Heart left ventricle (tissue), 16 donors: ENCODE measurements around the gene TTPAL. TPM values are rescaled to one million over a fixed set of nuclear protein-coding genes. Genes with fewer than 3 reads are reported as not detected.
A peak's percentile ranks its signal among the peaks of the same experiment; 100 is the strongest.

Source experiments
- ATAC-seq, 4 donors: fragments of 200-7000 bp; cut with Tn5 transposase; one replicate each; pipeline ENCODE4 v1.9.1; 2020 to 2022; ENCODE audit warnings: moderate library complexity in 4 of 4, mild to moderate bottlenecking in 3 of 4, moderate number of reproducible peaks in 1 of 4
- DNase-seq, 5 donors: peaks; one replicate each; pipeline ENCODE4 v3.0.0-alpha.2; 2020
- H3K27ac ChIP-seq, 12 donors: fragments of 200-600 bp; sonication (generic) in 4 of 12; one replicate each; pipeline versions ENCODE4 v1.5.0 to v1.8.0; 2016 to 2022; ENCODE audit warnings: mild to moderate bottlenecking in 2 of 12
- H3K27me3 ChIP-seq, 9 donors: fragments of 200-600 bp; sonication (generic) in 2 of 9; one replicate each; pipeline versions ENCODE4 v1.5.1 to v1.8.0; 2016 to 2022; ENCODE audit warnings: mild to moderate bottlenecking in 3 of 9
- H3K36me3 ChIP-seq, 9 donors: fragments of 200-600 bp; sonication (generic) in 2 of 9; one replicate each; pipeline versions ENCODE4 v1.5.0 to v1.8.0; 2018 to 2022; ENCODE audit warnings: mild to moderate bottlenecking in 2 of 9
- H3K4me1 ChIP-seq, 12 donors: fragments of 200-600 bp; sonication (generic) in 4 of 12; one replicate each; pipeline versions ENCODE4 v1.5.0 to v1.8.0; 2016 to 2022; ENCODE audit warnings: mild to moderate bottlenecking in 3 of 12
- H3K4me3 ChIP-seq, 12 donors: fragments of 200-600 bp; sonication (generic) in 4 of 12; one replicate each; pipeline versions ENCODE4 v1.5.0 to v1.8.0; 2017 to 2022; ENCODE audit warnings: mild to moderate bottlenecking in 9 of 12, moderate library complexity in 4 of 12
- H3K9me3 ChIP-seq, 12 donors: fragments of 200-600 bp; sonication (generic) in 4 of 12; one replicate each; pipeline versions ENCODE4 v1.5.0 to v1.8.0; 2016 to 2022; ENCODE audit warnings: mild to moderate bottlenecking in 1 of 12
- CTCF ChIP-seq, 12 donors: fragments of 200-600 bp; sonication (generic) in 4 of 12; IDR thresholded peaks; one replicate each; pipeline versions ENCODE4 v1.5.0 to v1.8.0; 2018 to 2022; ENCODE audit warnings: antibody characterized with exemption in 12 of 12, mild to moderate bottlenecking in 5 of 12
- POLR2A ChIP-seq, 2 donors: fragments of 450-650 bp; IDR thresholded peaks; one replicate each; pipeline ENCODE4 v1.6.1; 2017; ENCODE audit warnings: antibody characterized with exemption in 2 of 2, mild to moderate bottlenecking in 2 of 2, moderate library complexity in 2 of 2
- WGBS, 4 donors: extraction: QIAGEN DNeasy Blood & Tissue Kit in 2 of 4; methylation state at CpG; one replicate each; pipeline versions ENCODE4 v1.1.5 to v1.1.7; 2013 to 2018; 5-methylcytosine and 5-hydroxymethylcytosine counted together
- intact Hi-C, 10 donors: fragments of 100-400 bp; cut with DNase I; formaldehyde crosslinking; loops; one replicate each; pipeline versions ENCODE4 v1.11.1 to v1.14.2; 2022
- polyA plus RNA-seq, 2 donors: library from polyadenylated mRNA; stranded (reverse); fragments of 200-250 nt; gene quantifications; one replicate each; pipeline ENCODE4 v1.2.3, GENCODE V29; 2013
- total RNA-seq, 9 donors: library from RNA; depleted of rRNA in 2 of 9; stranded (reverse); fragments of >200 nt in 2 of 9; fragmentation: NEBNext Ultra II Directional in 3 of 9; extraction: Animal tissue kit (Norgen Biotek cat#: 25700) in 3 of 9; gene quantifications; one replicate each; pipeline versions ENCODE4 v1.1.0 to v1.2.4, GENCODE V29; 2016 to 2023
- donor health status: ischemic (EF 13 %, LVEDD 7.1; RV severe dilation, severe dysfunction).
- donor health status: healthy with polysubstance abuse.
- donor health status: DM: no; HTN: yes; CAD: no.
- donor health status: DM: no; HTN: no; CAD: no.
- donor health status: ischemic (EF 25% LVEDD 6.9; RV normal size, moderate dysfunction).
- donor health status: ischemic (EF 25% LVEDD 5.7; RV mildly dilated, moderate dysfunction).
- donor health status: healthy.
- donor health status: DM: yes; HTN: yes; CAD: no.
- donor health status: ischemic (EF 35%, LVEDD 5.7; RV mildly dilated, moderate dysfunction).
- donor health status: nonischemic (EF 11% LVEDD 7.7; RV severe dilation, severe dysfunction).
- donor health status: DM: yes; HTN: yes; CAD: no.
- donor health status: PGD.
- donor health status: ischemic (EF 29% LVEDD 5.4; RV normal size, mild dysfunction).
- donor health status: nonischemic (EF 23%, LVEDD 6.1; RV moderate dilation, normal function).

The TTPAL gene
- total and polyA plus RNA-seq, 11 donors: 1.9 to 6.0 (median 4.2) TPM

- peak overlapping the region; percentile 68 to 92 (median 84) for H3K4me3 ChIP-seq
- no peak for DNase-seq
- H3K27me3 ChIP-seq: no peaks in the 10 kb centered on the region
- no peaks in the 10 kb centered on the region for H3K9me3 ChIP-seq
- intact Hi-C loops: loop anchor here in 2 of 10 donors (5.0 kb wide), 1 partner anchor 44 kb away; the partner anchor contains the start of gene TTPAL (in 2 of the 2)
- H3K27ac ChIP-seq: peak overlapping the region in 11 of 12 donors; percentile 93 to 99 (median 98)
- peaks cover 0 to 12% (median 0%) of the 10 kb centered on the region in 9 donors for H3K36me3 ChIP-seq
- peaks cover 10 to 59% (median 52%) of the 10 kb centered on the region in 12 donors for H3K4me1 ChIP-seq
- TF ChIP-seq POLR2A (IDR thresholded peaks at IDR 0.05) (no peak), CTCF (IDR thresholded peaks at IDR 0.05) (no peak)
- no peak for ATAC-seq
- 45 to 60% (median 55%) methylated on average over 3 of the region's 3 CpGs for WGBS, 4 donors
Measured at GRCh38 chr20:44520881-44521280, 45.2 kb downstream of the TTPAL start.

DNA sequence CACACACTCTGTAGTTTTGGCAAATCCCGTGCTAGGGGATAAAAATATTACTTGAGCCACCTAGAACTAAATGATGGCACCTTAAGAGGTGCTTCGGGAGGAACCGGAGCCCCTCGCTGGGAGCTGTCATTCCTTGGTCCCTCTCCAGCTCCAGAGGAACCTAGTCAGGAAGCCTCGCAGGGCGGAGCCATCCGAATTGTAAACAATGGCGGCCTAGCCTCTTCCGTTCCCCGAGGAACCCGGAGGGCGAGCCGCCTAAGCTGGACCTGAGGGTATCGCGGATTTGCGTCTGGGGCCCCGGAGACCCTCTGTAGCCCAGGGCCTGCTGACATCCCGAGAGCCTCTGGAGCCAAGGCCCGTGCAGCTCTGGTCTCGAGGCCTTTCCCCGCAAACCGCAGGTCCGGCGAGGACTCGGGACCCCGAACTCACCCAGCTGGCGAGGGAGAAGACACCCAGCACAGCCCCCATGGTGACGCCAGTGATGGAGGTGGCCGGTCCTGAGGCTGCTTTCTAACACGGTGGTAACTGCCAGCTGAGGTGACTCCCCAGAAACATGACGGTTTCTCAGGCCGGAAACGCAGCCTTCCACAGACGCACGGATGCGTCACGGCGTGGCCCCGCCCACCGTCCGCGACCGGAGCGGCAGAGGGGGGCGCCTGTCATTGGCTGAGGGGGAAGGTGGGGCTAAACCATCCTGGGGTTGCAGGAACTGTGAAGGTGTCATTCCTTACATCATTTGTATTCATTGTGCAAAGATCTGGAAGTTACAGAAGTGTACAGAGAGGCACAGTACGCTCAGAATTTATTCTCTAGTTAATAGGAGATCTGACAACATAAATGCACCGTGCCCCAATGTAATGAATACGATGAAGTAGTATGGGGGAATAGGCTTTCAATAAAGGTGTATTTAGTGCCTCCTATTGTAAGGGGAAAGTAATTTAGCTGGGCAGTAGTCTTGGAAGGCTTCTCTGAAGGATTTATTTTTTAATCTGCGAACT, 46.1 kb downstream of the TTPAL start, which contains the start of gene SERINC3:
Gene SERINC3 (minus strand): TSS at position 587 of the 998 bp plus-strand sequence. CDS start 119 bp downstream, at position 468.
- ATAC-seq: peak; percentile 98 to 99 (median 99)
- WGBS, 4 donors: 0 to 1% (median 1%) methylated on average over 15 to 49 of the region's 49 CpGs
- peak; percentile 61 to 86 for TF ChIP-seq POLR2A (IDR thresholded peaks at IDR 0.05)
- peak in 1 of 12 donors; percentile 18 for TF ChIP-seq CTCF (IDR thresholded peaks at IDR 0.05)
- intact Hi-C loops: loop anchor here in 2 of 10 donors (5.0 kb wide), 1 partner anchor 44 kb away; the partner anchor contains the start of gene TTPAL (in 2 of the 2)
- H3K4me1 ChIP-seq: peaks cover 10 to 50% (median 43%) of the 10 kb centered on the region in 12 donors
- peaks cover 0 to 7% (median 0%) of the 10 kb centered on the region in 9 donors for H3K36me3 ChIP-seq
- H3K9me3 ChIP-seq: no peaks in the 10 kb centered on the region
- H3K27ac ChIP-seq: peak within 1 kb of the TSS; percentile 93 to 99 (median 98)
- H3K27me3 ChIP-seq: no peaks in the 10 kb centered on the region
- peak; percentile 95 to 97 (median 96) for DNase-seq
- peak within 1 kb of the TSS; percentile 68 to 92 (median 84) for H3K4me3 ChIP-seq

- DNase-seq: no peak
- Histone ChIP-seq H3K4me3 (peak overlapping the region in 1 of 12 donors; percentile 79), H3K27ac (peak overlapping the region in 7 of 12 donors; percentile 97 to 99 (median 99)), H3K36me3 (peaks cover 0 to 3% (median 0%) of the 10 kb centered on the region in 9 donors), H3K9me3 (no peaks in the 10 kb centered on the region), H3K4me1 (peaks cover 10 to 39% (median 32%) of the 10 kb centered on the region in 12 donors), H3K27me3 (no peaks in the 10 kb centered on the region)
- intact Hi-C loops: loop anchor here in 2 of 10 donors (5.0 kb wide), 1 partner anchor 46 kb away; the partner anchor contains the start of gene TTPAL (in 2 of the 2)
- TF ChIP-seq POLR2A (IDR thresholded peaks at IDR 0.05) (no peak), CTCF (IDR thresholded peaks at IDR 0.05) (no peak)
- no peak for ATAC-seq
- WGBS, 4 donors: 55 to 72% (median 69%) methylated on average over 1 of the region's 1 CpG
Measured at GRCh38 chr20:44522841-44523240, 47.2 kb downstream of the TTPAL start.
